Stimulated activated effector memory CD8-positive, alpha-beta T cell treated with anti-CD3 and anti-CD28 coated beads, Interleukin-12 subunit alpha, Interleukin-12 subunit beta, amount 100 ng/mL, for 72 hours (primary cell): Measurements from ENCODE around the gene DPYSL4.

Experiments used
- ATAC-seq: fragments of 150-1000 bp; cut with Tn5 transposase; 2 replicates; pipeline ENCODE4 v1.10.0; 2021
- DNase-seq, 2 donors: peaks; one replicate each; pipeline ENCODE4 v3.0.0; 2021 to 2022; ENCODE audit warnings: low spot score in 2 of 2
- H3K27ac Mint-ChIP-seq: one replicate; pipeline ENCODE4 v1.8.0; 2022; ENCODE audit warnings: mild to moderate bottlenecking, mixed read lengths
- H3K36me3 Mint-ChIP-seq: one replicate; pipeline ENCODE4 v1.8.0; 2022; ENCODE audit warnings: mild to moderate bottlenecking, mixed read lengths
- H3K4me1 Mint-ChIP-seq: one replicate; pipeline ENCODE4 v1.8.0; 2022; ENCODE audit warnings: mixed read lengths
- H3K4me3 Mint-ChIP-seq: one replicate; pipeline ENCODE4 v1.8.0; 2022; ENCODE audit warnings: mild to moderate bottlenecking, mixed read lengths
- H3K9me3 Mint-ChIP-seq: one replicate; pipeline ENCODE4 v1.8.0; 2022; ENCODE audit warnings: mixed read lengths

The DPYSL4 gene

DNA sequence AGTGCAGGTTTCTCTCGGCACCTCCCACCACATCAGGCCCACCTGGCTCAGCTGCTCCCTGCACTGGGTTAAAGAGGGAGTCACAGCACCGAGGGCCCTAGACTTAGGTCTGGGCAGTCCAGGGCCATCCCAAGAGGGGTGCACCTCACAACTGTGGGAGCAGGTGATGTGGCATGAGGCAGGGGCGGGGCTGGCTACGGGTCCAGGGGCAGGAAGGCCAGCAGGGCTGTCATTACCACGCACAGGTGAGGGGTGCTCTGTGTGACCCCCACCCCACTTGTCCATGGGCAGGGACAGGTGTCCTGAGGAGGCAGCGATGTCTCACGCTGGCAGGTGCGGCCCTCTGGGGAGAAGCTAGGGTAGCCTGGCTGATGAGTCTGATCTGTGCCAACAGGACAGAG lies 40.5 kb upstream of the DPYSL4 start:
- no peaks in the 10 kb centered on the region for H3K4me1 Mint-ChIP-seq
- no peak overlapping the region for H3K4me3 Mint-ChIP-seq
- DNase-seq = no peak
- ATAC-seq = no peak
- H3K27ac Mint-ChIP-seq = no peak overlapping the region
- no peaks in the 10 kb centered on the region for H3K9me3 Mint-ChIP-seq
- no peaks in the 10 kb centered on the region for H3K36me3 Mint-ChIP-seq

GRCh38 chr10:132146941-132147915 lies 39.5 kb upstream of the DPYSL4 start:
- Mint-ChIP-seq H3K27ac (no peak overlapping the region), H3K9me3 (no peaks in the 10 kb centered on the region), H3K4me3 (no peak overlapping the region), H3K36me3 (no peaks in the 10 kb centered on the region), H3K4me1 (no peaks in the 10 kb centered on the region)
- ATAC-seq (no peak), DNase-seq (no peak)

GRCh38 chr10:132148261-132149251 lies 38.2 kb upstream of the DPYSL4 start:
- Mint-ChIP-seq H3K9me3 (no peaks in the 10 kb centered on the region), H3K27ac (no peak overlapping the region), H3K36me3 (no peaks in the 10 kb centered on the region), H3K4me1 (no peaks in the 10 kb centered on the region), H3K4me3 (no peak overlapping the region)
- DNase-seq (no peak), ATAC-seq (no peak)

DNA sequence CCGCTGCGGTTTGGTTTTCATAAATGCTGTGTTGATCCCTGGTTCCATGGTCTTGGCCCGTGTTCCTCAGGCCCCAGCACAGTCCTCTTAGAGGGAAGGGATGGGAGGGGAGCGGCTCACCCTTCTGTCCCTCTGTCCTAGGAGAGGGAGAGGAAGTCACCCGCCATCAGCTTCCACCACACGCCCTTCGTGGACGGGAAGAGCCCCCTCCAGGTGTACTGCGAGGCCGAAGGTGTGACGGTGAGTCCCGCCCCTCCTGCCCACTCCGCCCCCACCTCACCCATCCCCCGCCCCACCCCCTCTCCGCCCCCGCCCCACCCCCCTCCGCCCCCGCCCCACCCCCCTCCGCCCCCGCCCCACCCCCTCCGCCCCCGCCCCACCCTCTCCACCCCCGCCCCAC lies 37.5 kb upstream of the DPYSL4 start:
- Mint-ChIP-seq H3K4me1 (no peaks in the 10 kb centered on the region), H3K36me3 (no peaks in the 10 kb centered on the region), H3K4me3 (no peak overlapping the region), H3K9me3 (no peaks in the 10 kb centered on the region), H3K27ac (no peak overlapping the region)
- DNase-seq (no peak), ATAC-seq (no peak)

DNA sequence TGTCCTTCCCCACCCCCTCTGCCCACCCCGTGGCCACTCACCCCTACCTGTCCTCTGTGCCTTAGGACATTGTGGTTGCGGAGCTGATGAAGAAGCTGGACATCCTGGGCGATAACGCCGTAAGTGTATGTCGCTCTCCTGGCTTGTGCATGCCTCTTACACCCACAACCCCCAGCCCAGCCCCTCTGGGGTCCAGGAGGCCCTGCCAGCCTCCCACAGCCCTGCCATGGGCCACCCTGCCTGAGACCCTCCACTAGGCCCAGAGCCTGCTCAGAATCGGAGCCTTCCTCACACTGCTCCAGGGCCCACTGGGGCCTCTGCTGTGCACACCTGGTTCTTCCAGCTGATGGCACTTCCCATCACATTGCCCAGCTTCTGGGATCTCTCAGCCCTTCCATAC lies 36.8 kb upstream of the DPYSL4 start:
- Mint-ChIP-seq H3K36me3 (no peaks in the 10 kb centered on the region), H3K4me3 (no peak overlapping the region), H3K9me3 (no peaks in the 10 kb centered on the region), H3K4me1 (no peaks in the 10 kb centered on the region), H3K27ac (no peak overlapping the region)
- ATAC-seq (no peak), DNase-seq (no peak)

DNA sequence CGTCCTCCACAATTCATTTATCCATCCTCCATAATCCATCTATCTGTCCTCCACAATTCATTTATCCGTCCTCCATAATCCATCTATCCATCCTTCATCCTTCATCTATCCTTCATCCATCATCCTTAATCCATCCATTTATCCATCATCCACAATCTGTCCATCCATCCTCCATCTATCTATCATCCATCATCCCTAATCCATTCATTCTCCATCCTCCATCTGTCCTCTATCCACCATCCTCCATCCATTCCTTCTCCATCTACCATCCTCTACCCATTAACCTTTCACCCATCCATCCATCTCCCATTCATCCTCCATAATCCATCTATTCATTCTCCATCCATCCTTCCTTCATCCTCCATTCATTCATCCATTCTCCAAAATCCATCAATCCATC lies 36.0 kb upstream of the DPYSL4 start:
- H3K4me3 Mint-ChIP-seq = no peak overlapping the region

DNA sequence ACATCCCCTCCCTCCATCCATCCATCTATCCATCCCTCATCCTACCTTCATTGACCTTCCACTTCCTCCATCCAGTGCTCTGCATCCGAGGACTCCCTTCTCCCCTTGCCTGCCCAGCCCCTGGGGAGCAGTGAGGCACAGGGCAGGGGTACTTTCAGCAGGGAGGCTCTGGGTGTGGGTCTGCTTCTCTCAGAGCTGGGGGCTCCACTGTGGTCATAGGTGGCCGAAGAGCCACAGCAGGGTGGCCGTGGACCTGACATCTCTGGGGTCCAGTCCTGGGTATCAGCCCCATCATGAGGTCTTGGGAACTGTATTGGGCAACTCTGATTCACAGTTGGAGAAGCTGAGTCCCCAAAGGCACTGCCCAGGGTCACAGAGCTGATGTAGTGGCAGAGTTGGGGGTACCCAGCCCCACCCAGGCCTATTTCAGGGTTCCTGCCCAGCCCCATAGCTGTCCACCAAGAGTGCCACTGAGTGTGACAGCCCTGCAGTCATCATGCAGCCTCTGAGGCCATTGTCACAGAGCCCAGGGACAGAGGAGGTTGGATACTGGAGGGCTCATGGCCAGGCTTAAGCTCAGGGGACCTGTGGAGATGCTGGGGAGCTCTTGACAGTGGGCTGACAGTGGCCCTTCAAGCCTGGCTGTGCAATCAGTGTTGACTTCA lies 35.3 kb upstream of the DPYSL4 start:
- no peaks in the 10 kb centered on the region for H3K9me3 Mint-ChIP-seq
- DNase-seq = no peak
- no peak overlapping the region for H3K27ac Mint-ChIP-seq
- ATAC-seq = no peak
- no peak overlapping the region for H3K4me3 Mint-ChIP-seq
- no peaks in the 10 kb centered on the region for H3K36me3 Mint-ChIP-seq
- no peaks in the 10 kb centered on the region for H3K4me1 Mint-ChIP-seq

More for the DNA sequence above, 36.0 kb upstream of the DPYSL4 start:
- Mint-ChIP-seq H3K9me3 (no peaks in the 10 kb centered on the region), H3K27ac (no peak overlapping the region), H3K36me3 (no peaks in the 10 kb centered on the region), H3K4me1 (no peaks in the 10 kb centered on the region)
- no peak for DNase-seq
- ATAC-seq = no peak

- H3K27ac Mint-ChIP-seq = no peak overlapping the region
- no peak for ATAC-seq
- H3K4me1 Mint-ChIP-seq = no peaks in the 10 kb centered on the region
- DNase-seq = no peak
- H3K4me3 Mint-ChIP-seq = no peak overlapping the region
- H3K36me3 Mint-ChIP-seq = no peaks in the 10 kb centered on the region
- no peaks in the 10 kb centered on the region for H3K9me3 Mint-ChIP-seq
Measured at GRCh38 chr10:132151951-132152505, 34.7 kb upstream of the DPYSL4 start.

DNA sequence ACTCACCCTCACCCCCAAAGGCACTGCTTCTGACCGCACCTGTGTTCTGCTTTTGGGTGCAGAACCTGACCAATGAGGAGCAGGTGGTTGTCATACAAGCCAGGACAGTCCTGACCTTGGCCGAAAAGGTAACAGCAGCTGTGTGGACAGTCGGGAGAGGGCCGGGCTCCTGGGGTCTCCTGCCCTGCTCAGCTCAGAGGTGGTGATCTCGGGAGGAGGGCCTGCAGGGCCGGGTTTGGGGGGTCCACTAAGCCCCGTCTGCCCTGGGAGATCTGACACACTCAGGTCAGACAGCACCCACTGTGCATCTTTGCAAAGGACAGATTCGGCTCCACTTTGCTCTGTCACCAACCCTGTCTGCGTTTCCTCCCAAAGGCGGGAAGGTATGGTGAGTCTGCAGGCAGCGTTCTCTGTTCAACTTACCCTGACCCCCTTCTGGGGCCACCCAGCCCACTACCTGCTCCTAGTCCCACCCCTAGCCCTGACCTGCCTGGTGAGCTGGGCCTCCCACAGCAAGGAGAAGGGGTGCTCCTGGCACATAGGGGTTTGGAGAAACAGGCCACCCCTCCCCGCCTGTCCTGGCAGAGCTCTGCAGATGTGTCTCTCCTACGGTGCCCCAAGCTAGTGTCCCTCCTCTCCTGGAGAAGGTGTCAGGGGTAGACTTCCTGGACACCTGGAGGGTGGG lies 33.7 kb upstream of the DPYSL4 start:
- no peak for DNase-seq
- ATAC-seq = no peak
- Mint-ChIP-seq H3K27ac (no peak overlapping the region), H3K4me3 (no peak overlapping the region), H3K4me1 (peaks cover 2% of the 10 kb centered on the region), H3K36me3 (no peaks in the 10 kb centered on the region), H3K9me3 (no peaks in the 10 kb centered on the region)

DNA sequence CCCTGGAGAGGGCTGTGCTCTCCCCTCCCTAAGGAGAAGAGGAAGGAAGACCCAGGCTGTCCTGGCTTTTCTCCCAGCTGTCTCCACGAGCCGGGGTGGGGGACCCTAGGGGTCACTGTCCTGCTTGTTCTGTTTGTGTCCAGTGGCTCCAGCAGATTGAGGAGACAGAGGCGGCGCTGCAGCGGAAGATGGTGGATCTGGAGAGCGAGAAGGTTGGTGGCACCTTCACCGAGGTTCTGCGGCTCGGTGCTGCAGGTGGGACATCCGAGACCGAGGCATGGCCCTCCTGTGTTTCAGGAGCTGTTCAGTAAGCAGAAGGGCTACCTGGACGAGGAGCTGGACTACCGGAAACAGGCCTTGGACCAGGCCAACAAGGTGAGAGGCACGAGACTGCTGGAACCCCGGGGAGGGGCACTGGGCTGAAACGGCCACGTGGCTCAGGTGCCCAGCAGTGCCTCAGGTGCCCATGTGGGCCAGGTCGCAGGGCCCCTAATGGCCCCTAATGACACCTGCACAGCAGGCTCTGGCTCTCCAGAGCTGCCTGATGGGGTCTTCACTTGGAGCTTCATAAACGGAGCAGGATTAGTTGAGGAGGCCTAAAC lies 33.0 kb upstream of the DPYSL4 start:
- ATAC-seq (no peak), DNase-seq (no peak)
- Mint-ChIP-seq H3K36me3 (no peaks in the 10 kb centered on the region), H3K4me1 (peaks cover 7% of the 10 kb centered on the region), H3K27ac (no peak overlapping the region), H3K9me3 (no peaks in the 10 kb centered on the region), H3K4me3 (no peak overlapping the region)

DNA sequence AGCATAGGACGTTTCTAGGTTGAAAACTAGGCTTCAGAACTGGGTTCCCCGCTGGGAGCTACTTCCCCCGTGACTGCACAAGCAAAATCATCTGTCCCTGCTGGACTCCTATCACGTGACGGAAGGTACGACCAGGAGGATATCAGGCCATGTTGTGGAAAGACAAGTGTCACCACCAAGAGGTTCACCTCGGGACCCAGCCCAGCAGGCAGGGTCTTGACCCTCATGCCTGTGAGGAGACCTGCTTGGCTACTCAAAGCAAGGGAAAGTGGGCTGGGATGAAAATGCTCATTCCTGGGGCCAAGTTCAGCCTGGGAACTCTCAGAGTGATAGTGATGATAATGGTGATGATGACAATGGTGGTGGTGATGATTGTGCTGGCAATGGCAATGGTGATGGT lies 32.3 kb upstream of the DPYSL4 start:
- Mint-ChIP-seq H3K4me1 (peaks cover 12% of the 10 kb centered on the region), H3K4me3 (no peak overlapping the region), H3K9me3 (no peaks in the 10 kb centered on the region), H3K36me3 (no peaks in the 10 kb centered on the region), H3K27ac (no peak overlapping the region)
- no peak for DNase-seq
- ATAC-seq = no peak

- Mint-ChIP-seq H3K36me3 (no peaks in the 10 kb centered on the region), H3K27ac (no peak overlapping the region)
Measured at GRCh38 chr10:132154931-132155330, 31.8 kb upstream of the DPYSL4 start.

DNA sequence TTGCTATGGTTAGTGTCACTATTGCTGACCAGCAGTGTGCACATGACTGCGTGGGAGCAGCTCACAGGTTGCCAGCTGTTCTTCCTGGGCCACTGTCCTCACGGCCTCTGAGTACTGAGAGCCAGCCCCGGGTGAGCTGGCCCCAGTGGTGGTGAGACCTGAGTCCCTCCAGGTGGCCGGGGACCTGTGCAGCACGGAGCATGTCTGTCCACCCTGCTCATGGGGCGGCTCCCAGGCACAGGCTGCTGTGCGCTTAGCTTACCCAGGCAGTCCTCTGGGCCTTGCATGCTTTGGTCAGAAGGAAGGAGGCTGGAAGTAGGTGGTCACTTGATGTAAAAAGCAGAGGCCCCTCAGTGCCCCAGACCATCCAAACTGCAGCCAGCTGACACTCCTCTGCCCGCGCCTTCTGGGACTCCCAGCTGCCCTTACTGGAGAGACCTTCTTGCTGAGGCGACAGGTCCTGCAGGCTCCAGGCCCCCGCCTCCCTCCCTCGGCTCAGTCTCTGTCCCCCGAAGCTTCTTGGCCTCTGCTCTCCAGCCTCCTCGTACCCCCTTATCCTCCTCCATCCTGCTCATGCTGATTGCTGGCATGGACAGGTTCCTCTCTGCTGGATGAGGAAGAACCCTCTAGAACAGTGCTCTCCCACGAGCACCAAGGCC lies 30.9 kb upstream of the DPYSL4 start:
- Mint-ChIP-seq H3K36me3 (no peaks in the 10 kb centered on the region), H3K9me3 (no peaks in the 10 kb centered on the region), H3K27ac (peak overlapping the region; percentile 39), H3K4me1 (peaks cover 13% of the 10 kb centered on the region), H3K4me3 (no peak overlapping the region)
- DNase-seq = no peak
- ATAC-seq = no peak

More at GRCh38 chr10:132154931-132155330, 31.8 kb upstream of the DPYSL4 start:
- ATAC-seq (no peak), DNase-seq (no peak)
- no peaks in the 10 kb centered on the region for H3K9me3 Mint-ChIP-seq
- H3K4me1 Mint-ChIP-seq = peaks cover 13% of the 10 kb centered on the region
- H3K4me3 Mint-ChIP-seq = no peak overlapping the region

GRCh38 chr10:132156382-132156781 lies 30.4 kb upstream of the DPYSL4 start:
- H3K9me3 Mint-ChIP-seq = no peaks in the 10 kb centered on the region
- no peak for ATAC-seq
- no peak overlapping the region for H3K4me3 Mint-ChIP-seq
- H3K4me1 Mint-ChIP-seq = peaks cover 13% of the 10 kb centered on the region
- no peak for DNase-seq
- H3K36me3 Mint-ChIP-seq = no peaks in the 10 kb centered on the region
- H3K27ac Mint-ChIP-seq = peak overlapping the region; percentile 39
